ENCODE data around the gene ZFR2.

Gene ZFR2

GRCh38 chr19:3849092-3849491 is 19.7 kb downstream of the ZFR2 start:
- H3K4me3 ChIP-seq (ENCODE audit: low read depth, low read length) = no peak overlapping the region
- H3K36me3 ChIP-seq (ENCODE audit: control insufficient read depth, insufficient read depth, low read length) = peaks cover 8% of the 10 kb centered on the region
- no peaks in the 10 kb centered on the region for H3K27me3 ChIP-seq (ENCODE audit: control insufficient read depth, insufficient read depth, low read length)
- no peak overlapping the region for H3K9ac ChIP-seq (ENCODE audit: low read depth, low read length)
- no peaks in the 10 kb centered on the region for H3K4me1 ChIP-seq (ENCODE audit: control insufficient read depth, insufficient read depth, low read length)
- H3K9me3 ChIP-seq (ENCODE audit: control insufficient read depth, insufficient read depth, low read length) = peaks cover 9% of the 10 kb centered on the region

- Histone ChIP-seq H3K36me3 (ENCODE audit: control insufficient read depth, insufficient read depth, low read length) (no peaks in the 10 kb centered on the region), H3K27me3 (ENCODE audit: control insufficient read depth, insufficient read depth, low read length) (no peaks in the 10 kb centered on the region), H3K4me1 (ENCODE audit: control insufficient read depth, insufficient read depth, low read length) (no peaks in the 10 kb centered on the region), H3K9me3 (ENCODE audit: control insufficient read depth, insufficient read depth, low read length) (no peaks in the 10 kb centered on the region), H3K9ac (ENCODE audit: low read depth, low read length) (no peak overlapping the region), H3K4me3 (ENCODE audit: low read depth, low read length) (no peak overlapping the region)
Observed at GRCh38 chr19:3844596-3844995, 24.2 kb downstream of the ZFR2 start.

GRCh38 chr19:3842948-3843347 is 25.9 kb downstream of the ZFR2 start:
- Histone ChIP-seq H3K36me3 (ENCODE audit: control insufficient read depth, insufficient read depth, low read length) (no peaks in the 10 kb centered on the region), H3K9me3 (ENCODE audit: control insufficient read depth, insufficient read depth, low read length) (no peaks in the 10 kb centered on the region), H3K4me1 (ENCODE audit: control insufficient read depth, insufficient read depth, low read length) (no peaks in the 10 kb centered on the region), H3K4me3 (ENCODE audit: low read depth, low read length) (no peak overlapping the region), H3K27me3 (ENCODE audit: control insufficient read depth, insufficient read depth, low read length) (no peaks in the 10 kb centered on the region), H3K9ac (ENCODE audit: low read depth, low read length) (no peak overlapping the region)

- no peak overlapping the region for H3K4me3 ChIP-seq (ENCODE audit: low read depth, low read length)
- H3K36me3 ChIP-seq (ENCODE audit: control insufficient read depth, insufficient read depth, low read length) = no peaks in the 10 kb centered on the region
- H3K27me3 ChIP-seq (ENCODE audit: control insufficient read depth, insufficient read depth, low read length) = no peaks in the 10 kb centered on the region
- no peaks in the 10 kb centered on the region for H3K4me1 ChIP-seq (ENCODE audit: control insufficient read depth, insufficient read depth, low read length)
- no peak overlapping the region for H3K9ac ChIP-seq (ENCODE audit: low read depth, low read length)
- no peaks in the 10 kb centered on the region for H3K9me3 ChIP-seq (ENCODE audit: control insufficient read depth, insufficient read depth, low read length)
Observed at GRCh38 chr19:3840804-3841203, 28.0 kb downstream of the ZFR2 start.

- H3K4me1 ChIP-seq (ENCODE audit: control insufficient read depth, insufficient read depth, low read length) = no peaks in the 10 kb centered on the region
- H3K4me3 ChIP-seq (ENCODE audit: low read depth, low read length) = no peak overlapping the region
- no peaks in the 10 kb centered on the region for H3K9me3 ChIP-seq (ENCODE audit: control insufficient read depth, insufficient read depth, low read length)
- H3K27me3 ChIP-seq (ENCODE audit: control insufficient read depth, insufficient read depth, low read length) = no peaks in the 10 kb centered on the region
- H3K36me3 ChIP-seq (ENCODE audit: control insufficient read depth, insufficient read depth, low read length) = no peaks in the 10 kb centered on the region
- H3K9ac ChIP-seq (ENCODE audit: low read depth, low read length) = no peak overlapping the region
Observed at GRCh38 chr19:3839941-3840340, 28.9 kb downstream of the ZFR2 start.

GRCh38 chr19:3838661-3839060 is 30.2 kb downstream of the ZFR2 start:
- no peaks in the 10 kb centered on the region for H3K36me3 ChIP-seq (ENCODE audit: control insufficient read depth, insufficient read depth, low read length)
- no peak overlapping the region for H3K4me3 ChIP-seq (ENCODE audit: low read depth, low read length)
- H3K9me3 ChIP-seq (ENCODE audit: control insufficient read depth, insufficient read depth, low read length) = no peaks in the 10 kb centered on the region
- H3K27me3 ChIP-seq (ENCODE audit: control insufficient read depth, insufficient read depth, low read length) = no peaks in the 10 kb centered on the region
- no peaks in the 10 kb centered on the region for H3K4me1 ChIP-seq (ENCODE audit: control insufficient read depth, insufficient read depth, low read length)
- H3K9ac ChIP-seq (ENCODE audit: low read depth, low read length) = no peak overlapping the region

GRCh38 chr19:3837922-3838321 is 30.9 kb downstream of the ZFR2 start:
- H3K27me3 ChIP-seq (ENCODE audit: control insufficient read depth, insufficient read depth, low read length) = no peaks in the 10 kb centered on the region
- H3K9ac ChIP-seq (ENCODE audit: low read depth, low read length) = no peak overlapping the region
- H3K4me3 ChIP-seq (ENCODE audit: low read depth, low read length) = no peak overlapping the region
- H3K36me3 ChIP-seq (ENCODE audit: control insufficient read depth, insufficient read depth, low read length) = no peaks in the 10 kb centered on the region
- no peaks in the 10 kb centered on the region for H3K4me1 ChIP-seq (ENCODE audit: control insufficient read depth, insufficient read depth, low read length)
- no peaks in the 10 kb centered on the region for H3K9me3 ChIP-seq (ENCODE audit: control insufficient read depth, insufficient read depth, low read length)

- H3K9ac ChIP-seq (ENCODE audit: low read depth, low read length) = no peak overlapping the region
- no peak overlapping the region for H3K4me3 ChIP-seq (ENCODE audit: low read depth, low read length)
- H3K36me3 ChIP-seq (ENCODE audit: control insufficient read depth, insufficient read depth, low read length) = no peaks in the 10 kb centered on the region
- H3K9me3 ChIP-seq (ENCODE audit: control insufficient read depth, insufficient read depth, low read length) = no peaks in the 10 kb centered on the region
- no peaks in the 10 kb centered on the region for H3K27me3 ChIP-seq (ENCODE audit: control insufficient read depth, insufficient read depth, low read length)
- H3K4me1 ChIP-seq (ENCODE audit: control insufficient read depth, insufficient read depth, low read length) = no peaks in the 10 kb centered on the region
Observed at GRCh38 chr19:3837332-3837731, 31.5 kb downstream of the ZFR2 start.

- H3K36me3 ChIP-seq (ENCODE audit: control insufficient read depth, insufficient read depth, low read length) = no peaks in the 10 kb centered on the region
- no peak overlapping the region for H3K4me3 ChIP-seq (ENCODE audit: low read depth, low read length)
- no peak overlapping the region for H3K9ac ChIP-seq (ENCODE audit: low read depth, low read length)
- no peaks in the 10 kb centered on the region for H3K9me3 ChIP-seq (ENCODE audit: control insufficient read depth, insufficient read depth, low read length)
- H3K4me1 ChIP-seq (ENCODE audit: control insufficient read depth, insufficient read depth, low read length) = no peaks in the 10 kb centered on the region
- no peaks in the 10 kb centered on the region for H3K27me3 ChIP-seq (ENCODE audit: control insufficient read depth, insufficient read depth, low read length)
Observed at GRCh38 chr19:3836887-3837286, 32.0 kb downstream of the ZFR2 start.

- H3K9ac ChIP-seq (ENCODE audit: low read depth, low read length) = no peak overlapping the region
- H3K9me3 ChIP-seq (ENCODE audit: control insufficient read depth, insufficient read depth, low read length) = no peaks in the 10 kb centered on the region
- H3K36me3 ChIP-seq (ENCODE audit: control insufficient read depth, insufficient read depth, low read length) = no peaks in the 10 kb centered on the region
- no peak overlapping the region for H3K4me3 ChIP-seq (ENCODE audit: low read depth, low read length)
- no peaks in the 10 kb centered on the region for H3K4me1 ChIP-seq (ENCODE audit: control insufficient read depth, insufficient read depth, low read length)
- no peaks in the 10 kb centered on the region for H3K27me3 ChIP-seq (ENCODE audit: control insufficient read depth, insufficient read depth, low read length)
Observed at GRCh38 chr19:3835055-3835435, 33.8 kb downstream of the ZFR2 start.

- Histone ChIP-seq H3K27me3 (ENCODE audit: control insufficient read depth, insufficient read depth, low read length) (no peaks in the 10 kb centered on the region), H3K4me3 (ENCODE audit: low read depth, low read length) (no peak overlapping the region), H3K36me3 (ENCODE audit: control insufficient read depth, insufficient read depth, low read length) (no peaks in the 10 kb centered on the region), H3K4me1 (ENCODE audit: control insufficient read depth, insufficient read depth, low read length) (no peaks in the 10 kb centered on the region), H3K9ac (ENCODE audit: low read depth, low read length) (no peak overlapping the region), H3K9me3 (ENCODE audit: control insufficient read depth, insufficient read depth, low read length) (no peaks in the 10 kb centered on the region)
Observed at GRCh38 chr19:3834349-3835054, 34.3 kb downstream of the ZFR2 start.

GRCh38 chr19:3833578-3834348 is 35.1 kb downstream of the ZFR2 start:
- Histone ChIP-seq H3K27me3 (ENCODE audit: control insufficient read depth, insufficient read depth, low read length) (no peaks in the 10 kb centered on the region), H3K9ac (ENCODE audit: low read depth, low read length) (no peak overlapping the region), H3K36me3 (ENCODE audit: control insufficient read depth, insufficient read depth, low read length) (no peaks in the 10 kb centered on the region), H3K9me3 (ENCODE audit: control insufficient read depth, insufficient read depth, low read length) (no peaks in the 10 kb centered on the region), H3K4me1 (ENCODE audit: control insufficient read depth, insufficient read depth, low read length) (no peaks in the 10 kb centered on the region), H3K4me3 (ENCODE audit: low read depth, low read length) (no peak overlapping the region)

Data from iPS-15b (cell line).